Measurements from ENCODE around the gene MYO3B. TPM values are rescaled to one million over a fixed set of nuclear protein-coding genes. Genes with fewer than 3 reads are reported as not detected.
"Not testable (repeated sequence)": the region's sequence is repeated elsewhere in the genome, so short reads cannot be mapped to it uniquely, and the experiment has no call there.

Gene MYO3B
- total RNA-seq, 2 donors from 2014 or later: 2.0 to 4.7 TPM

GRCh38 chr2:170270278-170270864 lies 92.4 kb downstream of the MYO3B start:
- intact Hi-C loops (cut with DNase I): no loop called here
- no peak for TF ChIP-seq POLR2A (IDR thresholded peaks at IDR 0.05)
- no peaks in the 10 kb centered on the region for H3K27me3 ChIP-seq
- no peak overlapping the region for H3K4me3 ChIP-seq
- H3K27ac ChIP-seq: no peak overlapping the region
- WGBS, 2 donors: 61 to 67% methylated on average over 6 of the region's 6 CpGs
- no peaks in the 10 kb centered on the region for H3K4me1 ChIP-seq
- DNase-seq (no peak), ATAC-seq (no peak)
- H3K36me3 ChIP-seq (replicated peaks in 1 of 2; ENCODE audit: insufficient read depth in 1 of 2, low read depth in 2 of 2): no peaks in the 10 kb centered on the region
- H3K9me3 ChIP-seq: no peaks in the 10 kb centered on the region

- DNase-seq (peak in 1 of 4 donors; percentile 5), ATAC-seq (no peak)
- TF ChIP-seq POLR2A (IDR thresholded peaks at IDR 0.05) (no peak), CTCF (IDR thresholded peaks at IDR 0.05) (no peak)
- intact Hi-C loops (cut with DNase I): no loop called here
- Histone ChIP-seq H3K9me3 (no peaks in the 10 kb centered on the region), H3K36me3 (replicated peaks in 1 of 2; ENCODE audit: insufficient read depth in 1 of 2, low read depth in 2 of 2) (no peaks in the 10 kb centered on the region), H3K4me1 (no peaks in the 10 kb centered on the region), H3K27ac (no peak overlapping the region), H3K4me3 (no peak overlapping the region), H3K27me3 (no peaks in the 10 kb centered on the region)
- 60 to 61% methylated on average over 1 of the region's 1 CpG for WGBS, 2 donors
Measured at GRCh38 chr2:170271340-170271739, 93.4 kb downstream of the MYO3B start.

GRCh38 chr2:170276056-170276455 lies 98.1 kb downstream of the MYO3B start:
- no peaks in the 10 kb centered on the region for H3K27me3 ChIP-seq
- ATAC-seq: no peak
- no peaks in the 10 kb centered on the region for H3K4me1 ChIP-seq
- H3K9me3 ChIP-seq: no peaks in the 10 kb centered on the region
- H3K36me3 ChIP-seq (replicated peaks in 1 of 2; ENCODE audit: insufficient read depth in 1 of 2, low read depth in 2 of 2): no peaks in the 10 kb centered on the region
- no peak overlapping the region for H3K27ac ChIP-seq
- TF ChIP-seq POLR2A (IDR thresholded peaks at IDR 0.05) (no peak), CTCF (IDR thresholded peaks at IDR 0.05) (no peak)
- 59% methylated on average over 3 of the region's 3 CpGs for WGBS, 2 donors
- DNase-seq: no peak
- no peak overlapping the region for H3K4me3 ChIP-seq
- intact Hi-C loops (cut with DNase I): no loop called here

GRCh38 chr2:170276925-170277629 lies 99.1 kb downstream of the MYO3B start:
- Histone ChIP-seq H3K27me3 (no peaks in the 10 kb centered on the region), H3K27ac (no peak overlapping the region), H3K4me1 (no peaks in the 10 kb centered on the region), H3K4me3 (no peak overlapping the region), H3K36me3 (replicated peaks in 1 of 2; ENCODE audit: insufficient read depth in 1 of 2, low read depth in 2 of 2) (no peaks in the 10 kb centered on the region), H3K9me3 (no peaks in the 10 kb centered on the region)
- TF ChIP-seq POLR2A (IDR thresholded peaks at IDR 0.05) (no peak), CTCF (IDR thresholded peaks at IDR 0.05) (no peak)
- intact Hi-C loops (cut with DNase I): no loop called here
- no peak for ATAC-seq
- peak in 2 of 4 donors; percentile 12 to 16 for DNase-seq
- 49 to 54% methylated on average over 2 of the region's 2 CpGs for WGBS, 2 donors

GRCh38 chr2:170277951-170278350 lies 100.0 kb downstream of the MYO3B start:
- no peak for TF ChIP-seq CTCF (IDR thresholded peaks at IDR 0.05)
- TF ChIP-seq POLR2A (IDR thresholded peaks at IDR 0.05): no peak
- Histone ChIP-seq H3K27me3 (no peaks in the 10 kb centered on the region), H3K4me1 (no peaks in the 10 kb centered on the region), H3K27ac (no peak overlapping the region), H3K9me3 (no peaks in the 10 kb centered on the region), H3K36me3 (replicated peaks in 1 of 2; ENCODE audit: insufficient read depth in 1 of 2, low read depth in 2 of 2) (no peaks in the 10 kb centered on the region), H3K4me3 (no peak overlapping the region)
- DNase-seq (no peak), ATAC-seq (no peak)
- WGBS, 2 donors: 81 to 85% methylated on average over 2 of the region's 2 CpGs
- intact Hi-C loops (cut with DNase I): no loop called here

- H3K4me1 ChIP-seq; H3K9me3 ChIP-seq; H3K27me3 ChIP-seq; ATAC-seq; intact Hi-C loops (cut with DNase I); H3K4me3 ChIP-seq; DNase-seq; H3K36me3 ChIP-seq (replicated peaks in 1 of 2; ENCODE audit: insufficient read depth in 1 of 2, low read depth in 2 of 2); H3K27ac ChIP-seq: not testable (repeated sequence)
- 60 to 61% methylated on average over 2 of the region's 2 CpGs for WGBS, 2 donors
Measured at GRCh38 chr2:170279615-170280014, 101.7 kb downstream of the MYO3B start.

Measured in body of pancreas (tissue), 4 donors.